IMR-90 (cell line): ENCODE data around the gene ACOT9. TPM values are rescaled to one million over a fixed set of nuclear protein-coding genes. Genes with fewer than 3 reads are reported as not detected.

Experiments
- ATAC-seq: fragments of 200-7000 bp; cut with Tn5 transposase; 2 replicates; pipeline ENCODE4 v1.9.1; 2020; ENCODE audit warnings: low read depth, mild to moderate bottlenecking, moderate library complexity
- BruUV-seq: library from RNA; stranded (reverse); fragments of 400-500 nt; replicated peaks from 2 replicates; lab custom pipeline; 2021; lab: Mats Ljungman, UMichigan
- CTCF ChIA-PET: fragments of 300-600 bp; formaldehyde crosslinking; extraction: SDS; loops from one replicate; lab custom pipeline; 2021; ENCODE audit warnings: antibody characterized with exemption; lab: Yijun Ruan, JAX
- POLR2A ChIA-PET: fragments of 300-600 bp; sonication (Branson Sonifier 250); formaldehyde crosslinking; loops from one replicate; lab custom pipeline; 2022; ENCODE audit warnings: antibody characterized with exemption; ENCODE audit not compliant: unreplicated experiment; lab: Charles Lee
- DNase-seq: peaks from one replicate; pipeline ENCODE4 v3.0.0; 2013
- H2AFZ ChIP-seq: replicated peaks from 2 replicates; pipeline ENCODE3; 2013; ENCODE audit warnings: low read length, mild to moderate bottlenecking; ENCODE audit not compliant: poor library complexity
- H2AK5ac ChIP-seq: 2 replicates; pipeline ENCODE4 v1.6.1; 2013; ENCODE audit warnings: low read depth, low read length, inconsistent platforms
- H2AK9ac ChIP-seq: replicated peaks from 2 replicates; pipeline ENCODE3; 2013; ENCODE audit warnings: mild to moderate bottlenecking, low read depth, low read length, moderate library complexity; ENCODE audit not compliant: poor library complexity
- H2BK120ac ChIP-seq: 2 replicates; pipeline ENCODE4 v1.6.1; 2013; ENCODE audit warnings: low read depth, low read length, inconsistent platforms
- H2BK15ac ChIP-seq: 3 replicates; pipeline ENCODE4 v1.6.1; 2013; ENCODE audit warnings: low read depth, low read length, inconsistent platforms
- H2BK20ac ChIP-seq: 2 replicates; pipeline ENCODE4 v1.6.1; 2013; ENCODE audit warnings: low read depth, mild to moderate bottlenecking, inconsistent platforms, low read length, moderate library complexity
- H2BK5ac ChIP-seq: 2 replicates; pipeline ENCODE4 v1.6.1; 2013; ENCODE audit warnings: mild to moderate bottlenecking, low read depth, low read length, inconsistent platforms; ENCODE audit not compliant: poor library complexity, severe bottlenecking
- H3K14ac ChIP-seq: replicated peaks from 2 replicates; pipeline ENCODE4 v1.6.1; 2013; ENCODE audit warnings: low read depth, low read length, inconsistent platforms
- H3K18ac ChIP-seq: 2 replicates; pipeline ENCODE4 v1.6.1; 2013; ENCODE audit warnings: low read depth, low read length, control low read depth
- H3K23ac ChIP-seq: 2 replicates; pipeline ENCODE4 v1.6.1; 2013; ENCODE audit warnings: low read depth, low read length, inconsistent platforms
- H3K27ac ChIP-seq: 2 replicates; pipeline ENCODE4 v1.5.1; 2013; ENCODE audit warnings: mild to moderate bottlenecking, control low read depth, low read length; ENCODE audit not compliant: insufficient read depth
- H3K27me3 ChIP-seq: 2 replicates; pipeline ENCODE4 v1.6.1; 2013; ENCODE audit warnings: low read length; ENCODE audit not compliant: control insufficient read depth, insufficient read depth
- H3K36me3 ChIP-seq: 2 replicates; pipeline ENCODE4 v1.6.1; 2013; ENCODE audit warnings: low read length, mixed read lengths; ENCODE audit not compliant: control insufficient read depth, insufficient read depth
- H3K4ac ChIP-seq: 2 replicates; pipeline ENCODE4 v1.6.1; 2013; ENCODE audit warnings: low read depth, low read length, inconsistent platforms
- H3K4me1 ChIP-seq: 2 replicates; pipeline ENCODE4 v1.6.1; 2013; ENCODE audit warnings: low read length, mixed read lengths; ENCODE audit not compliant: control insufficient read depth, insufficient read depth
- H3K4me2 ChIP-seq: 2 replicates; pipeline ENCODE4 v1.6.1; 2013; ENCODE audit warnings: low read depth, mild to moderate bottlenecking, control low read depth, low read length, moderate library complexity
- H3K4me3 ChIP-seq: 2 replicates; pipeline ENCODE4 v1.5.1; 2013; ENCODE audit warnings: low read depth, mild to moderate bottlenecking, control low read depth, low read length, moderate library complexity; ENCODE audit not compliant: insufficient read depth
- H3K56ac ChIP-seq: 2 replicates; pipeline ENCODE4 v1.6.1; 2013; ENCODE audit warnings: low read length, inconsistent platforms; ENCODE audit not compliant: insufficient read depth; ENCODE audit errors: extremely low read depth
- H3K79me1 ChIP-seq, 2 experiments: 2 replicates each; pipeline ENCODE4 v1.6.1; 2013; ENCODE audit warnings: low read length in 2 of 2, inconsistent platforms in 1 of 2, low read depth in 1 of 2
- H3K9ac ChIP-seq: 2 replicates; pipeline ENCODE4 v1.6.1; 2013; ENCODE audit warnings: low read depth, low read length, control low read depth
- H3K9me1 ChIP-seq: 2 replicates; pipeline ENCODE4 v1.6.1; 2013; ENCODE audit warnings: low read length, inconsistent platforms; ENCODE audit not compliant: insufficient read depth
- H3K9me3 ChIP-seq: 2 replicates; pipeline ENCODE4 v1.6.1; 2013; ENCODE audit warnings: low read length; ENCODE audit not compliant: control insufficient read depth, insufficient read depth
- H4K20me1 ChIP-seq: 2 replicates; pipeline ENCODE4 v1.6.1; 2013; ENCODE audit warnings: low read length, inconsistent platforms; ENCODE audit not compliant: insufficient read depth
- H4K5ac ChIP-seq: 2 replicates; pipeline ENCODE4 v1.6.1; 2013; ENCODE audit warnings: mild to moderate bottlenecking, low read depth, low read length, control low read depth
- H4K8ac ChIP-seq, 2 experiments: 2 replicates each; pipeline ENCODE4 v1.6.1; 2013; ENCODE audit warnings: low read depth in 2 of 2, low read length in 2 of 2, control low read depth in 1 of 2, inconsistent platforms in 1 of 2
- H4K91ac ChIP-seq: 2 replicates; pipeline ENCODE4 v1.6.1; 2013; ENCODE audit warnings: low read depth, low read length, inconsistent platforms; ENCODE audit not compliant: insufficient read depth
- BHLHE40 ChIP-seq: fragments of 150-350 bp; IDR thresholded peaks from 2 replicates; pipeline ENCODE4 v1.6.1; 2016; ENCODE audit warnings: mild to moderate bottlenecking, low read depth, low read length
- CEBPB ChIP-seq: IDR thresholded peaks from 2 replicates; pipeline ENCODE4 v1.6.1; 2012; ENCODE audit warnings: low read depth, low read length, improper control_type of control experiment
- CHD1 ChIP-seq: IDR thresholded peaks from 2 replicates; pipeline ENCODE4 v1.6.1; 2012; ENCODE audit warnings: low read depth, low read length, improper control_type of control experiment
- CTCF ChIP-seq: conservative IDR thresholded peaks from 2 replicates; pipeline ENCODE4 v1.5.1; 2012; ENCODE audit warnings: mild to moderate bottlenecking, low read depth, low read length, improper control_type of control experiment
- ELK1 ChIP-seq: fragments of 150-350 bp; IDR thresholded peaks from 2 replicates; pipeline ENCODE4 v1.6.1; 2016; ENCODE audit warnings: low read depth, mild to moderate bottlenecking, low read length, moderate library complexity, borderline replicate concordance
- FOS ChIP-seq: fragments of 150-350 bp; IDR thresholded peaks from 2 replicates; pipeline ENCODE4 v1.6.1; 2016; ENCODE audit warnings: low read depth, low read length
- MAFK ChIP-seq: IDR thresholded peaks from 2 replicates; pipeline ENCODE4 v1.6.1; 2012; ENCODE audit warnings: low read depth, low read length, improper control_type of control experiment
- MAZ ChIP-seq: IDR thresholded peaks from 2 replicates; pipeline ENCODE4 v1.6.1; 2012; ENCODE audit warnings: low read depth, mild to moderate bottlenecking, low read length, improper control_type of control experiment, moderate library complexity, borderline replicate concordance
- MXI1 ChIP-seq: IDR thresholded peaks from 2 replicates; pipeline ENCODE4 v1.6.1; 2012; ENCODE audit warnings: low read depth, mild to moderate bottlenecking, low read length, moderate library complexity, borderline replicate concordance
- NFE2L2 ChIP-seq: fragments of 150-350 bp; IDR thresholded peaks from 2 replicates; pipeline ENCODE4 v1.6.1; 2016; ENCODE audit warnings: low read depth, mild to moderate bottlenecking, low read length
- POLR2A ChIP-seq: IDR thresholded peaks from 2 replicates; pipeline ENCODE4 v1.6.1; 2012; ENCODE audit warnings: mild to moderate bottlenecking, low read depth, low read length
- RAD21 ChIP-seq: IDR thresholded peaks from 2 replicates; pipeline ENCODE4 v1.6.1; 2012; ENCODE audit warnings: low read length, improper control_type of control experiment
- RCOR1 ChIP-seq: IDR thresholded peaks from 2 replicates; pipeline ENCODE4 v1.6.1; 2012; ENCODE audit warnings: mild to moderate bottlenecking, low read length, improper control_type of control experiment; ENCODE audit not compliant: insufficient replicate concordance
- RFX5 ChIP-seq: IDR thresholded peaks from 2 replicates; pipeline ENCODE4 v1.8.0; 2012; ENCODE audit warnings: low read depth, mild to moderate bottlenecking, low read length, moderate library complexity
- SMC3 ChIP-seq: fragments of 150-350 bp; IDR thresholded peaks from 2 replicates; pipeline ENCODE4 v1.6.1; 2016; ENCODE audit warnings: low read depth, mild to moderate bottlenecking, antibody characterized with exemption, low read length, moderate library complexity
- WGBS, 2 experiments: methylation state at CpG; one replicate each; pipeline versions ENCODE4 v1.1.5 to v1.1.7; 2013; ENCODE audit warnings: missing lambda C conversion rate in 2 of 2; ENCODE audit not compliant: insufficient read length in 1 of 2; ENCODE audit errors: extremely low coverage in 2 of 2; 5-methylcytosine and 5-hydroxymethylcytosine counted together
- dilution Hi-C: fragments of 300-500 bp; cut with HindIII; formaldehyde crosslinking; loops from one replicate; pipeline ENCODE4 v1.14.3; 2018; ENCODE audit warnings: low sequenced_read_pairs; ENCODE audit not compliant: unreplicated experiment
- in situ Hi-C: fragments of 300-500 bp; cut with MboI; formaldehyde crosslinking; loops from 3 replicates; pipeline ENCODE4 v1.14.3; 2019; ENCODE audit warnings: low sequenced_read_pairs, inconsistent platforms, mixed read lengths
- intact Hi-C: fragments of 100-400 bp; cut with micrococcal nuclease; formaldehyde crosslinking; loops from 2 replicates; pipeline ENCODE4 v1.10.0; 2022
- polyA plus RNA-seq, 3 experiments: library from polyadenylated mRNA; depleted of rRNA; stranded (reverse); fragments of >200 nt; gene quantifications; 2 replicates each; pipeline ENCODE4 v1.2.3, GENCODE V29; 2012; ENCODE audit warnings: low replicate concordance in 1 of 3
- total RNA-seq: library from RNA; depleted of rRNA; stranded (reverse); fragments of >200 nt; gene quantifications from 2 replicates; pipeline ENCODE4 v1.2.3, GENCODE V29; 2012

Gene ACOT9
- total and polyA plus RNA-seq, 2 of the 4 experiments (the other 2 are of a cell fraction), result 43.5 to 47.3 TPM

- 93% methylated on average over 3 of the region's 10 CpGs; no CpG with 5 or more reads in 1 of the 2 experiments for WGBS, 2 experiments
- CTCF ChIA-PET, result no interaction called here
- Histone ChIP-seq H2BK120ac (no peak overlapping the region), H3K4ac (no peak overlapping the region), H2BK20ac (no peak overlapping the region), H4K91ac (no peak overlapping the region), H3K9me1 (no peaks in the 10 kb centered on the region), H4K20me1 (no peaks in the 10 kb centered on the region), H3K23ac (no peak overlapping the region), H2AFZ (no peak overlapping the region), H3K56ac (no peak overlapping the region), H3K27ac (no peak overlapping the region), H3K18ac (no peak overlapping the region), H3K14ac (no peak overlapping the region), H4K5ac (no peak overlapping the region), H2AK9ac (no peak overlapping the region), H3K4me3 (no peak overlapping the region), H2BK15ac (no peak overlapping the region), H2BK5ac (no peak overlapping the region), H3K9ac (no peak overlapping the region), H2AK5ac (no peak overlapping the region), H3K9me3 (no peaks in the 10 kb centered on the region), H3K27me3 (peaks cover under 1% of the 10 kb centered on the region; the same call in 1 of the 2 replicates), H3K4me1 (0 out of 2 replicates have a peak, but pooled peaks cover 1% of the 10 kb centered on the region), H3K4me2 (no peak overlapping the region), H3K36me3 (no peaks in the 10 kb centered on the region), H4K8ac (no peak overlapping the region), H3K79me1 (peaks cover 0 to 11% of the 10 kb centered on the region in 2 experiments; a peak in 2 of 4 replicates)
- ATAC-seq (no peak), DNase-seq (no peak)
- TF ChIP-seq SMC3 (no peak), MAFK (no peak), MAZ (no peak), RFX5 (no peak), CTCF (no peak), BHLHE40 (no peak), FOS (no peak), RCOR1 (no peak), ELK1 (no peak), CEBPB (no peak), RAD21 (no peak), MXI1 (no peak), POLR2A (no peak), CHD1 (no peak), NFE2L2 (no peak)
- intact Hi-C loops (no loop called here), in situ Hi-C loops (no loop called here), dilution Hi-C loops (no loop called here)
- POLR2A ChIA-PET, result no interaction called here
- BruUV-seq, result no TSS peak
Observed at GRCh38 chrX:23664496-23664895, 78.6 kb downstream of the ACOT9 start.
